CD14-positive monocyte (primary cell): ENCODE results near the gene KIAA1143. TPM values are rescaled to one million over a fixed set of nuclear protein-coding genes. Genes with fewer than 3 reads are reported as not detected.

Source experiments
- DNase-seq, 3 donors: peaks; one replicate each; pipeline ENCODE4 v3.0.0-alpha.2; 2011 to 2022
- H2AFZ ChIP-seq: 2 replicates; pipeline ENCODE4 v1.6.0; 2012; ENCODE audit warnings: mild to moderate bottlenecking, low read depth, low read length, inconsistent platforms; ENCODE audit not compliant: insufficient read depth, poor library complexity, severe bottlenecking
- H3K27ac ChIP-seq, 2 donors: 1 replicate in 1 of 2; 2 replicates in 1 of 2; pipeline ENCODE4 v1.5.1; 2012 to 2013; ENCODE audit warnings: low read length in 2 of 2, control low read depth in 1 of 2, inconsistent platforms in 1 of 2, low read depth in 1 of 2, mild to moderate bottlenecking in 1 of 2
- H3K27me3 ChIP-seq, 2 donors: one replicate each; pipeline versions ENCODE4 v1.6.0 to v1.6.1; 2011 to 2013; ENCODE audit warnings: low read length in 2 of 2; ENCODE audit not compliant: control insufficient read depth in 2 of 2, insufficient read depth in 2 of 2
- H3K36me3 ChIP-seq, 2 donors: replicated peaks in 1 of 2; 1 replicate in 1 of 2; 2 replicates in 1 of 2; pipeline versions ENCODE4 v1.5.1 to v1.6.1; 2012 to 2013; ENCODE audit warnings: low read length in 2 of 2, control low read depth in 1 of 2, inconsistent platforms in 1 of 2, mild to moderate bottlenecking in 1 of 2; ENCODE audit not compliant: insufficient read depth in 2 of 2, control insufficient read depth in 1 of 2
- H3K4me1 ChIP-seq, 2 donors: 1 replicate in 1 of 2; 2 replicates in 1 of 2; pipeline versions ENCODE4 v1.5.1 to v1.6.1; 2012 to 2013; ENCODE audit warnings: low read length in 2 of 2, control low read depth in 1 of 2, inconsistent platforms in 1 of 2, mild to moderate bottlenecking in 1 of 2, moderate library complexity in 1 of 2; ENCODE audit not compliant: insufficient read depth in 2 of 2, control insufficient read depth in 1 of 2
- H3K4me2 ChIP-seq: replicated peaks from 2 replicates; pipeline ENCODE3; 2012; ENCODE audit warnings: low read length, moderate library complexity, mild to moderate bottlenecking; ENCODE audit not compliant: poor library complexity, severe bottlenecking; ENCODE audit errors: extremely low read depth
- H3K4me3 ChIP-seq, 3 experiments: fragments of 200-600 bp in 1 of 3; sonication (generic) in 1 of 3; replicated peaks in 1 of 3; 1 replicate in 2 of 3; 2 replicates in 1 of 3; pipeline ENCODE4 v1.5.1; 2011 to 2013; ENCODE audit warnings: low read length in 3 of 3, mild to moderate bottlenecking in 3 of 3, control low read depth in 2 of 3, low read depth in 2 of 3, inconsistent platforms in 1 of 3, moderate library complexity in 1 of 3
- H3K79me2 ChIP-seq: 2 replicates; pipeline ENCODE4 v1.6.0; 2012; ENCODE audit warnings: mild to moderate bottlenecking, control low read depth, inconsistent platforms, low read length, moderate library complexity; ENCODE audit not compliant: insufficient read depth
- H3K9ac ChIP-seq: 2 replicates; pipeline ENCODE4 v1.6.0; 2017; ENCODE audit warnings: low read length, mild to moderate bottlenecking; ENCODE audit not compliant: insufficient read depth, poor library complexity, severe bottlenecking
- H3K9me3 ChIP-seq, 2 donors: replicated peaks in 1 of 2; 1 replicate in 1 of 2; 2 replicates in 1 of 2; pipeline versions ENCODE4 v1.5.1 to v1.6.1; 2012 to 2013; ENCODE audit warnings: low read length in 2 of 2, control low read depth in 1 of 2; ENCODE audit not compliant: control insufficient read depth in 1 of 2, insufficient read depth in 1 of 2
- H4K20me1 ChIP-seq: 2 replicates; pipeline ENCODE4 v1.6.0; 2012; ENCODE audit warnings: mild to moderate bottlenecking, low read length, control low read depth, moderate library complexity; ENCODE audit not compliant: insufficient read depth
- H3K27ac Mint-ChIP-seq, 7 donors: one replicate each; pipeline ENCODE4 v1.8.0; 2020; ENCODE audit warnings: mild to moderate bottlenecking in 7 of 7, mixed read lengths in 7 of 7, moderate library complexity in 6 of 7, inconsistent platforms in 2 of 7
- H3K27me3 Mint-ChIP-seq, 3 donors: one replicate each; pipeline ENCODE4 v1.8.0; 2021 to 2022; ENCODE audit warnings: low read depth in 3 of 3, mild to moderate bottlenecking in 3 of 3, mixed read lengths in 3 of 3, moderate library complexity in 3 of 3, inconsistent platforms in 1 of 3
- H3K36me3 Mint-ChIP-seq, 2 donors: one replicate each; pipeline ENCODE4 v1.8.0; 2020; ENCODE audit warnings: mixed read lengths in 2 of 2, inconsistent platforms in 1 of 2, mild to moderate bottlenecking in 1 of 2
- H3K4me1 Mint-ChIP-seq: one replicate; pipeline ENCODE4 v1.8.0; 2020; ENCODE audit warnings: mild to moderate bottlenecking, mixed read lengths
- H3K4me3 Mint-ChIP-seq, 2 donors: one replicate each; pipeline ENCODE4 v1.8.0; 2020; ENCODE audit warnings: mild to moderate bottlenecking in 2 of 2, mixed read lengths in 2 of 2, moderate library complexity in 1 of 2
- H3K9me3 Mint-ChIP-seq, 7 donors: one replicate each; pipeline ENCODE4 v1.8.0; 2020 to 2022; ENCODE audit warnings: mixed read lengths in 7 of 7, mild to moderate bottlenecking in 6 of 7, moderate library complexity in 6 of 7, inconsistent platforms in 2 of 7
- WGBS: methylation state at CpG from one replicate; pipeline ENCODE4 v1.1.5; 2013; ENCODE audit warnings: missing lambda C conversion rate; ENCODE audit not compliant: insufficient coverage; 5-methylcytosine and 5-hydroxymethylcytosine counted together
- intact Hi-C, 2 donors: fragments of 100-400 bp; cut with micrococcal nuclease; formaldehyde crosslinking; loops; one replicate each; pipeline versions ENCODE4 v1.15.0 to v1.15.1; 2023
- polyA plus RNA-seq, 3 donors: library from polyadenylated mRNA; depleted of rRNA in 1 of 3; unstranded in 2 of 3; stranded (reverse) in 1 of 3; fragments of 300-500 nt in 2 of 3; fragments of >200 nt in 1 of 3; fragmentation: Illumina TruSeq in 2 of 3; gene quantifications; 1 replicate in 2 of 3; 2 replicates in 1 of 3; pipeline ENCODE4 v1.2.3, GENCODE V29; 2012 to 2021
- TF ChIP-seq, protein P1 (sequence below): fragments of 200-600 bp; IDR thresholded peaks from one replicate; pipeline ENCODE4 v1.8.0; 2022; ENCODE audit warnings: antibody characterized with exemption, mild to moderate bottlenecking

Gene KIAA1143
- polyA plus RNA-seq, 3 donors, result 2.4 to 26.4 (median 19.1) TPM

- peak overlapping the region in 3 of 7 donors; percentile 25 to 97 (median 39) for H3K27ac Mint-ChIP-seq
- Histone ChIP-seq H3K36me3 (peaks cover 8 to 38% of the 10 kb centered on the region in 2 donors), H3K4me2 (peak overlapping the region; percentile 100), H3K79me2 (peaks cover 70% of the 10 kb centered on the region), H3K9me3 (peaks cover 34 to 46% of the 10 kb centered on the region in 2 donors), H3K27ac (no peak overlapping the region), H2AFZ (peak overlapping the region; percentile 93), H3K4me3 (peak overlapping the region; percentile 90 to 97 (median 91)), H3K9ac (peak overlapping the region; percentile 88), H4K20me1 (no peaks in the 10 kb centered on the region), H3K27me3 (no peaks in the 10 kb centered on the region), H3K4me1 (peaks cover 14 to 19% of the 10 kb centered on the region in 2 donors)
- H3K4me3 Mint-ChIP-seq, result peak overlapping the region; percentile 88 to 94
- DNase-seq, result no peak
- peaks cover 34 to 48% of the 10 kb centered on the region in 2 donors for H3K36me3 Mint-ChIP-seq
- H3K4me1 Mint-ChIP-seq, result peaks cover 15% of the 10 kb centered on the region
- no CpG with 5 or more reads among the region's 9 CpGs for WGBS
- peaks cover 31 to 70% (median 51%) of the 10 kb centered on the region in 7 donors for H3K9me3 Mint-ChIP-seq
- intact Hi-C loops, result loop anchor here (5.0 to 10.0 kb wide), 2 partner anchors 325 to 427 kb away; partner anchors contain the start of gene TCAIM (in 1 of the 2)
- TF ChIP-seq, protein P1, sequence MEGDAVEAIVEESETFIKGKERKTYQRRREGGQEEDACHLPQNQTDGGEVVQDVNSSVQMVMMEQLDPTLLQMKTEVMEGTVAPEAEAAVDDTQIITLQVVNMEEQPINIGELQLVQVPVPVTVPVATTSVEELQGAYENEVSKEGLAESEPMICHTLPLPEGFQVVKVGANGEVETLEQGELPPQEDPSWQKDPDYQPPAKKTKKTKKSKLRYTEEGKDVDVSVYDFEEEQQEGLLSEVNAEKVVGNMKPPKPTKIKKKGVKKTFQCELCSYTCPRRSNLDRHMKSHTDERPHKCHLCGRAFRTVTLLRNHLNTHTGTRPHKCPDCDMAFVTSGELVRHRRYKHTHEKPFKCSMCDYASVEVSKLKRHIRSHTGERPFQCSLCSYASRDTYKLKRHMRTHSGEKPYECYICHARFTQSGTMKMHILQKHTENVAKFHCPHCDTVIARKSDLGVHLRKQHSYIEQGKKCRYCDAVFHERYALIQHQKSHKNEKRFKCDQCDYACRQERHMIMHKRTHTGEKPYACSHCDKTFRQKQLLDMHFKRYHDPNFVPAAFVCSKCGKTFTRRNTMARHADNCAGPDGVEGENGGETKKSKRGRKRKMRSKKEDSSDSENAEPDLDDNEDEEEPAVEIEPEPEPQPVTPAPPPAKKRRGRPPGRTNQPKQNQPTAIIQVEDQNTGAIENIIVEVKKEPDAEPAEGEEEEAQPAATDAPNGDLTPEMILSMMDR, result no peak
- H3K27me3 Mint-ChIP-seq, result peaks cover 0 to 1% (median 0%) of the 10 kb centered on the region in 3 donors
These were observed 805 bp upstream of the KIAA1143 start for GRCh38 chr3:44762170-44762677.

DNA sequence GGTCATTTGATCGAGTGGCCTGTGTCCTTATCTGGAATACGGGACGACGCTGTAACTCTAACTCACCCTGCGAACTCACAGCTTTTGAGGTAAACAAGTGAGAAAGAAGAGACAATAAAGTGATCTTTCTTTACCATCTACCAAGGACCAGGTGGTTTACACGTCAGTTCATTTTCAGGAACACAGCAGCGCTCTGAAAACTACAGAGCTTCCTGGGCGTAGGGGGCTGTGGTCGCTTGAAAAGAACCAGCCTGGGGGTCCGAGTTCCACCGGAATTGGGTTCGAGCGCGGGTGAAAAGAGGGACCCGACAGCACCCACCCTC lies 357 bp downstream of the KIAA1143 start:
- Histone ChIP-seq H3K36me3 (peaks cover 2 to 30% of the 10 kb centered on the region in 2 donors), H3K27ac (peak overlapping the region; percentile 79 to 97), H3K79me2 (peaks cover 59% of the 10 kb centered on the region), H3K4me1 (peaks cover 14 to 19% of the 10 kb centered on the region in 2 donors), H3K9ac (peak overlapping the region; percentile 88), H3K27me3 (no peaks in the 10 kb centered on the region), H2AFZ (peak overlapping the region; percentile 93), H4K20me1 (no peaks in the 10 kb centered on the region), H3K4me2 (peak overlapping the region; percentile 100), H3K4me3 (peak overlapping the region; percentile 90 to 97 (median 91)), H3K9me3 (peaks cover 27 to 48% of the 10 kb centered on the region in 2 donors)
- peaks cover 0 to 1% (median 0%) of the 10 kb centered on the region in 3 donors for H3K27me3 Mint-ChIP-seq
- DNase-seq, result peak in 1 of 3 donors; percentile 0
- peaks cover 30 to 45% of the 10 kb centered on the region in 2 donors for H3K36me3 Mint-ChIP-seq
- WGBS, result 4% methylated on average over 11 of the region's 15 CpGs
- H3K9me3 Mint-ChIP-seq, result peaks cover 24 to 65% (median 48%) of the 10 kb centered on the region in 7 donors
- H3K27ac Mint-ChIP-seq, result peak overlapping the region; percentile 90 to 97 (median 94)
- peaks cover 15% of the 10 kb centered on the region for H3K4me1 Mint-ChIP-seq
- H3K4me3 Mint-ChIP-seq, result peak overlapping the region; percentile 88 to 94
- intact Hi-C loops, result loop anchor here (1.0 to 10.0 kb wide), 3 partner anchors 324 to 426 kb away; partner anchors contain the start of gene TCAIM (in 2 of the 2)
- TF ChIP-seq, protein P1, result no peak
